GM19023 (cell line): ENCODE results near the gene EPB41L2.
A peak's percentile ranks its signal among the peaks of the same experiment; 100 is the strongest.

Experiments used
- ATAC-seq: cut with Tn5 transposase; IDR thresholded peaks from one replicate; pipeline ENCODE4 v1.9.1; 2021; ENCODE audit warnings: mild to moderate bottlenecking, moderate library complexity; ENCODE audit not compliant: unreplicated experiment

Gene EPB41L2

DNA sequence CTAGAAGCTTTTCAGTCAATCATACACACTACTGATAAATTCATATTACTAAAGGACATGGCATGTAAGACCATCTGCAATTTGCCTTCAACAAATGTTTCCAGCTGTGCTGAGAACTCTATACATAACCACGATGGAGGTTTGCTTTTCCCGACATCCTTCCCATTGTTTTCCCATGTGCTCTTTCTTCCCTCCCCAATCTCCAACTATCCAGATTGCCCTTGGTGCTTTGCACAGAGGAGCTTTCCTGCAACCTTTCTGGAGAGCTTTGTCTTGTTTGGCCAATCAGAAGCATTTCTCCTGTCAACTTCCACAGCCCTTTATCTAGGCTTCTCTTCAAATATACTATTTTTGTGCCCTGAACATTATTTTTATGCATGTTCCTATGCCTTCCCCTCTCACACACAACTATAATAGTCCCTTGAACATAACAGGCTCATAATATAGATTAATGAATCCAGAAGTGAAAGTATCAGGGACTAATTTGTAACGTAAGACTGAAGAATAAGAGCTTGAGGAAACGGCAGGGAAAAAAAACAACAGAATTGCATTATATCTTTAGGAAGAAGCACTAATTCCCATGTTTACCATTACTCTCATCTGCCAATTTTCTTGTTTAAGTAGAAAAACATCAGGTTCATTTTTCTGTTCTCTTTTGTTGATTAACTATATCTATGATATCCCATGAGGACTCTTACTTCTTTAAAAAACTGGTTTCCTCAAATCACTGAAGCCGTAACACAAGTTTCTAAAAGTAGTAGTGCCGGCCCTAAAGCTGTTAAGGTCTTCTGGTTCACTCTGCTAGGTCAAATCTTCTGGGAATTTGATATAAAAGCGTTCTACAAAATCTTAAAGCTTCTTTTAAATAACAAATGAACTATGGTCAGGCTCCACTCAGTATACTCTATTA lies 215.8 kb downstream of the EPB41L2 start:
- ATAC-seq = no peak

DNA sequence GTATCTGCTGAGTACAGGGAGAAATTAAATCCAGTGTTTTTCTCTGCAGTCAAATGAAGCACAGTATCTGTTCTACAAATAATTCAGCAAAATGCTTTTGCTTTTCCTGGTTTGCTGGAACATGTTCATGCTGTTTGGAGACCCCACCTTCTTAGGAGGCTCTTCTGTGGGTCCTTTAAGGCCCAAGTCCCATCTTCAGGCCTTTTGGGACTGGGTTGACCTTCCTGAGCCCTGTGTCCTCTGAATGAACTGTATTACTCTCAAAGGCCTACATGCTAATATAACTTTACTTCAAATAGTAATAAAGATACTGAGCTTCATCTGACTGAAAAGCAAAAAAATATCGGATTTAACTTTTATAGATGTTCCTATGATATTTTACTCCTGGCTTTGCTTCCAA lies 216.5 kb downstream of the EPB41L2 start:
- no peak for ATAC-seq

DNA sequence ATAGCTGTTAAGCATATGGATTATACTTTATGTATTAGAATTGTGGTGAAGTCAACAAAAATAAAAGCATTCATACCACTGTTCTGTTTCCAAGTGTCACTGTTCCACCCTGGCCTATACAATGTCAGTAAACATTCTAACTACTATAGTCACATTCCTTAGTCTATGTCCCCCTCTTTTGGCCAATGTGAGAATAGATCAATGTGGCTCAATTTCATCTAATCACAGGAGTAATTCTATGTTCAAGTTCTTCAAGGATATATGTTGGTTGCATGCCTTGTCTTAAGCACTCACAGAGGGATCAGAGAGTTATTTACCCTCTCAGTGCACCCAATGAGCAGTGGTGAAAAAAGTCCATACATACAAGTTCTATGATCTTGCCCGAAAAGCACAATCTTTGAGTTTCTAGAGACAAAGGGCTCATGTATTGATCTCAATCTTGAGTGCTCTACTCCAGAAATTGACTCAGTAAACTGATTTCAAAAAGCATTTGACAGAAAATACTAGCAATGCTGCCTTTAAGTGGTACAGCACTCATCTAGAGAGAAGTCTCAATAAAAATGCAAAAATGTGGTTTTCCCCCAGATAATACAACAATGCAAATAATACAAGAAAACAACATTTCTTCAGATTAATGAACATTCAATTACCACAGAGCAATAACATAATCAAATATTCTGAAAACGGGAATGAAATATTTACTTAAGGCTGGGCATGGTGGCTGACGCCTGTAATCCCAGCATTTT lies 219.3 kb downstream of the EPB41L2 start:
- ATAC-seq = peak; percentile 73

DNA sequence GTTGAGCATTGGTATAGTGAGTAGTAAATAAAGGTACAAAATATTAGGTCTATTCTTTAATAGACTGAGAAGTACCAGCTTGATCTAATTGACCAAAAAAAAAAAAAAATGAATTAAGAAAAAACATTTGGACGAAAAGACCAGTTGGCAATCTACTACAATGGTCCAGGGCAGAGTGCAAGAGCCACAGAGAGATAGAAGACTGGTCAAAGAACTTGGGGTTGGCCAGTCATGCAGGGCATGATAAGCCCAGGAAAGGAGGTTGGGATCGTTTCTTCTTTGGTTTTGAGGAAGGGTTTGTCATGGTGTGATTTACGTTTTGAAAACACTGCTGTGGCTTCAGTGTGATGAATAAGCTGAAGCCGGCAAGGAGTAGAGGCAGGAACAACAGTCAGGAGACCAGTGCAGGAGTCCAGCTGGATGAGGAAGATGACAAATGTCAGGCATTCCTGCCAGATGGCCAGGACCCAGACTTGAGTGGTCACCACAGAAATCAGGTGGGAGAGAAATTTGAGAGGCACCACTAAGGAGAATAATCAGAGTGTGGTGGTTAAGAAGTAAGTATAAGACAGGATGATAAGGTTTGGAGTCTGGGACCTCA lies 221.8 kb downstream of the EPB41L2 start:
- ATAC-seq = no peak

DNA sequence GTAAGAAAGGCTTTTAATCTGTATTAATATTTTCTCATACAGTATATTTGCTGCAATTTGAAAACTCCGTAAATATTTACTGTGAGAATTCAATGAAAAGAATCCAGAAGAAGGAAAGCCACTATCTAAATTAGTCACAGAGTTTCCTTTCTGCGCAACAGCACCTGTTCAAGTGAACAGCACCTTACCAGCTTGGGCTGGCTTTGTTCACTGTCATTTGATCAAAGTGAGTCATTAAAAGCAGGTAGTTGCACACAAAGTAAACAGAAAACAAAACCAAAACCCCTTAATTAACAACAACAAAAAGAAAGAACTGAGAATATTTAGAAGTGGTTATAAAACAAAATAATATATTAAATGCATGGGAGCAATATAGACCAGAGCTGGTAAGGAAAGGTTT lies 223.0 kb downstream of the EPB41L2 start:
- ATAC-seq = no peak

DNA sequence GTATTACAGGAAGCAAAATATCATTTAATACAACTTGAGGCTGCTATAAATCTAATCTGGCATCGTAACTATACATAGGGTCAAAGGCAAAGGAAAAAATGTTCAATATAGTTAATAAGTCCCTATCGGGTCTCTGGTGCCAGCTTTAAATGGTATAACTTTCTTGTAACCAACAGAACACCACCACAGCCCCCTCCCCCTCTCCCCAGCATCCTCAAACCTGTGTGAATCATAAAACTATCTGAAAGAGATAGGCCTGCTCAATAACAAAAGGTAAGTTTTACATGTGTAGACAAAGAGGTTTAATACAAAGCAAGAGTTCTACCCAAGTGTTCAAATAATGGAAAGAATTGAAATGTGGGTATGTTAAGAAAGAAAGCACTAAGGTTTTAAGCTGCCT lies 223.7 kb downstream of the EPB41L2 start:
- no peak for ATAC-seq

DNA sequence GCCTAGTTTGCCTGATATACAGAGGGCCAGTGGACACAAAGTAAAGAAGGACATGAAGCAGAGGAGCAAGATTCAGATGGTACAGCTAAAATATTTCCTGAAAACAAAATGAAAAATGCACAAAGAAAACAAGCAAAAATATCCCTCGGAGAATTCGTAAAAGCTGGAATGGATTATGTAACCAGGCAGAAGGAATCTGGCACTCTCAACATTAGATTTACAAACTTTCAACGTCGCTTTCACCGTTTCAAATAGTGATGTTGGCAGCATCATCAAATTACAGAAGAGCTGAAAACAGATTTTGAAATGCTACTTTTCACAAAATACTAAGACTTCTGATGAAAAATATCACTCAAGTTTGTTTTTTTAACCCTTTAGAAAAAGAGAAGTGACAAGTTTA lies 224.1 kb downstream of the EPB41L2 start:
- no peak for ATAC-seq

DNA sequence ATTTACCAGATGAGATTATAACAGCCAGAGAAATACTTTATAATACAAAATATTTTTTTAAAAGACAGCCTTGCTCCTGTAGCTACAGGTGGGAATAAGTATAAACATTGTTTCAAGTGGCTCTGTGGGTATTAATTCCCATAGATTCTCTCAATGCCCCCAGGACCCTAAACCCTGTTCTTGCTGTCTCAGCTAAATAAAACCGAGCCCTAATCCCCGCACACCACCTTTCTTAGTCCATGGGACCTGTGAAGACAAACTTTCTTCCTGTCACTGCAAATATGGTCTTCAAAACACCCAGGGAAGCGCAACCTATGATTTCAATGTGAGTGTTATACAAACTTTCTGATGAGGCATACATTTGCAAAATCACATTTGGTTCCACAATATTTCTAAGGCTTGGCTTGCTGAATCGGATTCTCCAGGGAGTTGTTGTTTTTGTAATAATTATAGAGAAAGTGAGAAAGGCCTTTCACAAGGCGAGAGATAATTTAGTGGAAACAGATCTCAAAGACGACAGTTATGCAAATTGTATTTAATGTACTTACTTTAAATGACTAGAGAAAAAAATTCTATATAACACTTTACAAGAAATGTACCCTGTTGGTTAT lies 224.7 kb downstream of the EPB41L2 start:
- ATAC-seq = no peak

DNA sequence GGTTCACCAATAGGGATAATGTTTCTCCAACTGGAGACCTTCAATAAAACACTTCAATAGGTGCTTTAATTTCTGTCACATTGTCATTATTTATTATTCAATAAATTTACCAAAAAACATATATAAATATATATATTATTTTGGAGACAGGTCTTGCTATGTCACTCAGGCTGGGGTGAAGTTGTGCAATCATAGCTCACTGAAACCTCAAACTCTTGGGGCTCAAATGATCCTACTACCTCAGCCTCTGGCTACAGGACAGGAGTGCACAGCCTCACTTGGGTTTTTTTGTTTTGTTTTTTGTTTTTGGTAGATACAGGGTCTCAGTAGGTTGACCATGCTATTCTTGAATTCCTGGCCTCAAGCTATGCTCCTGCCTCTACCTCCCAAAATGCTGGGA lies 226.0 kb downstream of the EPB41L2 start:
- ATAC-seq = no peak

DNA sequence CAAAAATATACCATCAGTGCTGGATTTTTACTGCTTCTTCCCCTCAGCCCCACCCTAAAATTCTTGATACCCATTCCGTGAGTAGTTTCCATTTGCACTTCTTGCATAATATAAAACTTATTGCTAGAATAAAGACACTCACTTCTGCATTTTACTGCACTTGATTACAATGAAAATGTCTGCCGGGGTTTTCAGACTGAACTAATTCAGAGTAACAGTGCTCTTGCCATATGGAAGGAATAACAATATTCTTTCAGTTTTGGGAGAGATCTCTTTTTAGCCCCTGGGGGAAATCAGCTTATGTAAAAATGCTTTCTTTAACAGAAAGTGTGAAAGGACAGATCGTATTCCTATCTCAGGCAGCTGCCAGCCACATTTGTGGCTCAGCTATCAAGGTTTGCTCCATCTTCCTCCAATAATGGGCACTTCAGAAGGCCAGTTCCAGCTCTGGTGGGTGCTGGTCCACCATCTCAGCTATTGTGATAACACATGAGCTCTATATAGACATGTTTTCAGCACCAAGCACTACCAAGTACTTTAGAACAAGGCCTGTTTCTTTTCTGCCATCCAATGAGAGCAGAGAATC lies 226.9 kb downstream of the EPB41L2 start:
- ATAC-seq = no peak

DNA sequence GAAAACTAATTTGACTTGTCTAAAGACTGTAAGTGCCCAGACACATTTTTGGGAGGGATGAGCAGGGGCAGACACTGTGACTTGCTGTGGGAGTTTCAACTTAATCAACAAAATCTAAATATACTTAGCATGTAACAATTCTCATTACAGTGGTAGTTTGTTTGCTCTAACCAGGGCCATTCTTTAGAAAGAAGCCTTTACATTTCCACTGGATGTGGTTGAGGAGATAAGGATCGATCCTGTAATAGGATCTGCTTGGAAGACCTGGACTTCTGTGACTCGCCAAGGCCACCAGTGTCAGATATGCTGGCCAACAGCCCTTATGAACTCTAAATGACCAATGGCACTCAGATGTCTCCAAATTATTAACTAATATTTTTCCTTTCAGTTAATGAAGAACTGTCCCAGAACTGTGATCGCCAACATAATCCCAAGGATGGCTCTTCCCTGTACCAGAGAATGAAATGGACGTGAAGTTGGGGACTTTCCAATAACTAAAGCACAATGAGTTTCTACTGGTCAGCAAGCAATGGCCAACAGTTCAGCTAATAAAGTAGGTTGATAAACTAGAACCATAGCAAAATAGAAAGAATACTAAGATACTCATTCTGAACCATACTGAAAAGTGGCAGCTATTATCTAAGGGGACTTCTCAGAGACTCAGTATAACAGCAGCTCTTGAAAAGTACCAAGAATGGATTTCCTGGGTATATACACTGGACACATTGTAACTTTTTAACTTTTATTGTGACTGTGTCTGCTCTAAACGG lies 228.4 kb downstream of the EPB41L2 start:
- no peak for ATAC-seq

DNA sequence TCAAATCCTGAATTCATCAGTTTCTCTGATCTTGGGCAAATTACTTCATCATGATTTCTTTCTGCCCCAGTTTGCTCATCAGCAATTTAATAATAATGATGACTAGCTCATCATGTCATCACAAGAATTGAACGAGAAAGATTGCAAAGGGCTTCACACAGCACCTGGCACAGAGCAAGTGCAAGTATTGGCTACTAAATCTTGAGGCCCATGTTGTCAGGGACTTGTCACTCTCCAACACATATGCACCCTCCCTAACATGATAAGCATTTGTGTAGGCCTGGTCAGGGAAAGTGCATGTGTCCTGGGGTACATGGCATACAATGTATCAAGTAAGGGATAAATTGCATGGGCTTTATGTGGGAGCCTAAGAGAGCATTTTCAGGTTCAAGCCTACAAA lies 229.5 kb downstream of the EPB41L2 start:
- ATAC-seq = no peak

DNA sequence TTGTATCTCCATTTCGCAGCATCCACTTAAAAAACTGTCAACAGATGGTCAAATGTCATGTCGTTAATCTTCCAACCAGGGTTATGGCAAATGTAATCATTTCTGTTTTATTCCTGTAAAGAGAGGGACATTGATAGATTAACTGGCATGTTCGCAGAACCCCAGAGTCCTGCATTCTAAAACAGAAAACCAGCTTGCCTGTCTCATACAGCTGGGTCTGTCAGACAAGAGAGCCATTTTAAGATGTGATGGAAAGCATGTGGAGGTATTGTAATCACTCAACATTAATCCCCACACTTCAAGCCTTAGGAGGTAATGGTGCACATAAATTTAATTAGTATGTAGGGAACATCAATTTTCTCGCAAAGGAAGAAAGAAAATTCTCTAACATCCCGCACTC lies 231.4 kb downstream of the EPB41L2 start:
- ATAC-seq = no peak

DNA sequence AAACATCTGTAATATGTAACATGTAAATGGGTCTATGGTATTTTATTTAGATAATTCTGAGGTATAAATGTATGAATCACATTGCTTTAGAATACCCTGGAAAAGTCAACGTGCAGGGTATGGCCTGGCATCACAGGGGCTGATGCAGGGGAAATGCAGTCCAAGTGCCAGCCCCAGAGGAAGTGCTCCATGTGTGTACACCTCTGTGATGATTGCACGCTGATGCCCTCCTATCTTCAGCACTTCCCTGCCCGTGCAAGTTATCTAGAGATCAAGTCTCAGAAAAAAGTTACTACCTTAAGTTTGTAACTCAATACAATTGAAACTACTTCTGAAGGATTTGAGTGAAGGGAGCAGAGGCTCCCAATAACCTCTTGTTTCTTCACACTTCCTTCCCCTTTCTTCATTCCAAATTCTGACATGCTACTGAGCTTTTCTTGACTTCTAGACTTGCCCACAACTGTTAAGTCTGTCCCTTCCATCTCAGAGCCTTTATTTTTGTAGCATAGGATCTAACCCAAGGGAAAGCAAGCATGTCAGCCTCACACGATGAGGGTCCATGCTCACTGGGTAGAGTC lies 233.6 kb downstream of the EPB41L2 start:
- ATAC-seq = no peak

DNA sequence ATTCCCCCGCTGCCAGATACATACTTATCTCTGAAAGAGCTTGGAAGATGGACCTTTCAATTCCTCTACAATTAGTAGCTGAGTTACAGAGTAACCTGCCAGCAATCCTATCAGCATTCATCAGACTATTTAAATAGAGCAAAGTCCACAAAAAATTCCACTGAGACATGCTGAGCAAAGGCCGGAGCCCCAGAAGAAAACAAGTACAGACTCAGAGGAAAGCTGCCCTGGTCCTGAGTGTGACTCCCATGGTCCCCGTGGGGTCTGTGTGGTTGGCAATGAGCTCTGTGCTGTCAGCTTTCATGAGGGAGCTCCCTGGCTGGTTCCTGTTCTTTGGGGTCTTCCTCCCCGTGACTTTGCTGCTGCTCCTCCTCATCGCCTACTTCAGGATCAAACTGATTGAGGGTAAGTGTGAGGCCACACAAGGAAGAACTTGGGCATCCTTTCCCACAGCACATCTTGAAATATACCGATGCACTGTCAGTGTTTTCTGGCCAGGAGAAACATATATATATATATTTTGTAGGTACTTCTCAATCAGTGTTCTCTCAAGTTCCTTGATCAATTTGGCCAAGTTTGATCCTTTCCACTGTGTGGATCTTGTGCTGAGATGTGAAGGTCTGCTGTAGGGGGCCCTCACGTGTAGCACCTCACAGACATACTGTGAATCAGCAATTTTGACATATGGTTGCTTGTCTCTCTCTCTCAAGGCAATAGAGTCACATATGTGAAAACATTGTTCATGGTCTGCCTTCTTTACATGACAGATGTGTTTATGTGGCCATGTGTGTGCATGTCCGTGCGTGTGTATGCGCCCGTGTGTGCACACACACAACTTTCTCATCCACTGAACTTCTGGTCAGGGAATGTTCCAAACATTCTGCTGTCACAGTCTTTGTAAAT lies 235.5 kb downstream of the EPB41L2 start, which contains the start of gene SMLR1:
TSS of gene SMLR1 (plus strand) at position 160 of the 903 bp plus-strand sequence. CDS start at position 168, 8 bp downstream.
- ATAC-seq = no peak

DNA sequence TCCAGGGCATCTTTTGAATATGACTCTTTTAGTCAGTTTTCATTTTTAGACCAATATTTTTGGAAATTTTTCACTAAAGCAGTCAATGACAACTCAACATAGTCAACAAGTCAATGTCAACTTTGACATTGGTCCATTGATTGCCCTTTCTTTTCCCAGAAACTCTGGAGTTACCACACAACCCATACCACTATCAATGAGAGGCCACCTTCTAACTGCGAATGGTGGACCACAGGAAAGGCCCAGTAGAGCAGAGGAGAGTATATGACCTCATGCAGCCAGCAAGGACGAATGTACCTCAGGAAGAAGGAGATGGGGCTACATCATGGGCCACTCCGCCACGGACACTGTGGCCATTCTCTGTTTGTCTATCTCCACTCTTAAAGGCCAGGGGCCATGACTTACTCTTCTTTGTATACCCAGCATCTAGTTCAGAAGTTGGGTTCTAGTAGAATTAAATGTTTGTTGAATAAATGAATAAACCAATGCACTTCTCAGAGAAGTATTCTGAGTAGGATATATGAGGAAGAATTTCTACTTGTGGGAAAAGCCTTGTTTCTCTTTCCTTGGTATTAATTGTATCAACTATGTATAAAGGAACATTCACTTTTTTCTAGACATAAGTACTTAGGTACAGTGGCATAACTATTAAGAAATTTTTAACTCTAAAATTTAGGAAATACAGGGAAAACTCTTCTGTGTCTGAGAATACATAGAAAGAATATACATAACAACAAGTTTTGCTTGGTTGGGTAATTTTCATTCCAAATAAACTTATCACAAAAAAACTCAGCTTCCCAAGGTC lies 236.4 kb downstream of the EPB41L2 start:
- ATAC-seq = no peak

DNA sequence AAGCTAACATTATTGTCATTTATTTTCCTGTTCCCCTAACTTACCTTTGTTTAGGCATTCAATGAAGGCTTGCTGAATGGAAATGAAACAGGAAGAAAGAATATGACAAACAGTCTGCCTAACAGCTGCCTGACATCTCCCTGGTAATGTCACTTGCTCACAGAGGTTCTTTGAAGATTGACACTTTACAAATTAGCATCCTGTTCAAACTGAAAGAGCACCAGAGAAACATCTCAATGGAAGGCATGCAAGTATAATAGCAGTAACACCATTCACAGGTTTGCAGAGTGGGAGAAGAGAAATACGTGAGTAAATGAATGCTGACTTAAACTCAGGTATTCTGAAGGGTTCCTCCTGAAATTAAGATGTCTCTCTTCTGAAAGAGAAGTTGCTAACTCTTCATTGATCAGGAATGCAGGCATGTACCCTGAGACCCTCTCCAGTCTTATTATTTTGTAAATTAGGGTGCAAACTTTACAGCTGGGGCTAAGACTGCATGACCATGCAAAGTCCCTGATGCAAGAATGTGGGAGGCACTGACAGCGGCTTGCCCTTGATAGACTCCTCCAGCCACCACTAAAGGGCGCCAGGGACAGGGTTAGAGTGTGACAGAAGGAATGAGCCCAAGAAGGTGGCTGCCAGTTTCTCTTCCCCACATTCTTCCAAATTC lies 237.1 kb downstream of the EPB41L2 start:
- no peak for ATAC-seq
